Esophagus (tissue), 2 donors: ENCODE measurements around the gene SFXN4. TPM values are rescaled to one million over a fixed set of nuclear protein-coding genes. Genes with fewer than 3 reads are reported as not detected.
A peak's percentile ranks its signal among the peaks of the same experiment; 100 is the strongest.
"Not testable (repeated sequence)": the region's sequence is repeated elsewhere in the genome, so short reads cannot be mapped to it uniquely, and the experiment has no call there.

ENCODE experiments used
- H3K27ac ChIP-seq, 2 donors: one replicate each; pipeline ENCODE4 v1.5.1; 2013; ENCODE audit warnings: low read depth in 2 of 2, mild to moderate bottlenecking in 2 of 2, inconsistent platforms in 1 of 2, low read length in 1 of 2, moderate library complexity in 1 of 2
- H3K27me3 ChIP-seq, 2 donors: one replicate each; pipeline ENCODE4 v1.6.1; 2013; ENCODE audit warnings: low read length in 2 of 2, control low read depth in 1 of 2, mild to moderate bottlenecking in 1 of 2; ENCODE audit not compliant: insufficient read depth in 2 of 2, control insufficient read depth in 1 of 2
- H3K36me3 ChIP-seq, 2 donors: one replicate each; pipeline ENCODE4 v1.6.1; 2013; ENCODE audit warnings: low read length in 1 of 2; ENCODE audit not compliant: control insufficient read depth in 2 of 2, insufficient read depth in 2 of 2
- H3K4me1 ChIP-seq, 2 donors: one replicate each; pipeline ENCODE4 v1.6.1; 2013; ENCODE audit warnings: low read length in 1 of 2; ENCODE audit not compliant: control insufficient read depth in 2 of 2, insufficient read depth in 2 of 2
- H3K4me3 ChIP-seq, 2 donors: one replicate each; pipeline ENCODE4 v1.5.1; 2013; ENCODE audit warnings: low read length in 2 of 2, mild to moderate bottlenecking in 2 of 2, low read depth in 1 of 2, moderate library complexity in 1 of 2
- H3K9me3 ChIP-seq, 2 donors: one replicate each; pipeline ENCODE4 v1.6.1; 2013; ENCODE audit warnings: mild to moderate bottlenecking in 2 of 2, low read depth in 1 of 2, low read length in 1 of 2, moderate library complexity in 1 of 2; ENCODE audit not compliant: control insufficient read depth in 2 of 2, insufficient read depth in 1 of 2
- WGBS, 2 donors: extraction: QIAGEN DNeasy Blood & Tissue Kit; methylation state at CpG; one replicate each; pipeline ENCODE4 v1.1.7; 2013; 5-methylcytosine and 5-hydroxymethylcytosine counted together
- polyA plus RNA-seq, 2 donors: library from polyadenylated mRNA; stranded (reverse); fragments of 200-250 nt; gene quantifications; one replicate each; pipeline ENCODE4 v1.2.3, GENCODE V29; 2013
- donor health status: healthy with polysubstance abuse.
- donor health status: Bipolar disorder and iron deficiency.

Gene SFXN4
- polyA plus RNA-seq, 2 donors, result 20.8 to 22.7 TPM

GRCh38 chr10:119118231-119118630 is 47.3 kb downstream of the SFXN4 start:
- H3K36me3 ChIP-seq, result peaks cover 5 to 20% of the 10 kb centered on the region in 2 donors
- H3K9me3 ChIP-seq, result no peaks in the 10 kb centered on the region
- H3K4me1 ChIP-seq, result no peaks in the 10 kb centered on the region
- H3K27ac ChIP-seq, result no peak overlapping the region
- WGBS, 2 donors, result 90 to 94% methylated on average over 5 of the region's 5 CpGs
- H3K27me3 ChIP-seq, result no peaks in the 10 kb centered on the region
- no peak overlapping the region for H3K4me3 ChIP-seq

DNA sequence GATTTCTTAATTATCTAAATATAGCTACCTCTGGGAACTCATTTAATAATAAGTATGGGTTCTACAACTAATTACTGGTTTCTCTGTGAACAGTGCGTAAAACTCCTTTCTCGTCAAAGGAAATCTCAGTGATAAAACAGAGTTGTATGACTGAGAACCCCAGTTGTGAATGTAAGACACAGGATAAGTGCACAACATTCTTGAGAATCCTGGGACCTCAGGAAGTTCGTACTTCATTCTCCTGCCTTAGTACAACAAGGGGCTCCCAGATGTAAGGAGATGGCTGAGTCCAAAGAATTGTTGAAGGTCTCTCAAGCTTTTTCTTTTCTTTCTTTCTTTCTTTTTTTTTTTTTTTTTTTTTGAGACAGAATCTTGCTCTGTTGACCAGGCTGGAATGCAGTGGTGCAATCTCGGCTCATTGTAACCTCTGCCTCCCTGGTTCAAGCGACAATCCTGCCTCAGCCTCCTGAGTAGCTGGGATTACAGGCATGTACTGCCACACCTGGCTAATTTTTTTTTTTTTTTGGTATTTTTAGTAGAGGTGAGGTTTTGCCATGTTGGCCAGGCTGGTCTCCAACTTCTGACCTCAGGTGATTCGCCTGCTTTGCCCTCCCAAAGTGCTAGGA is 49.1 kb downstream of the SFXN4 start:
- no peaks in the 10 kb centered on the region for H3K4me1 ChIP-seq
- H3K4me3 ChIP-seq, result no peak overlapping the region
- no peaks in the 10 kb centered on the region for H3K27me3 ChIP-seq
- no peak overlapping the region for H3K27ac ChIP-seq
- H3K9me3 ChIP-seq, result no peaks in the 10 kb centered on the region
- 96 to 97% methylated on average over 6 of the region's 6 CpGs for WGBS, 2 donors
- H3K36me3 ChIP-seq, result peaks cover 5 to 19% of the 10 kb centered on the region in 2 donors

- WGBS, 2 donors, result 78 to 90% methylated on average over 9 of the region's 9 CpGs
- Histone ChIP-seq H3K4me1 (no peaks in the 10 kb centered on the region), H3K9me3 (no peaks in the 10 kb centered on the region), H3K27ac (no peak overlapping the region), H3K4me3 (no peak overlapping the region), H3K27me3 (no peaks in the 10 kb centered on the region), H3K36me3 (peaks cover 5 to 16% of the 10 kb centered on the region in 2 donors)
These were observed 49.6 kb downstream of the SFXN4 start for GRCh38 chr10:119115926-119116325.

GRCh38 chr10:119113751-119114732 is 51.5 kb downstream of the SFXN4 start:
- no peak overlapping the region for H3K4me3 ChIP-seq
- WGBS, 2 donors, result 84 to 89% methylated on average over 11 of the region's 11 CpGs
- H3K27ac ChIP-seq, result no peak overlapping the region
- H3K4me1 ChIP-seq, result no peaks in the 10 kb centered on the region
- peaks cover 5 to 12% of the 10 kb centered on the region in 2 donors for H3K36me3 ChIP-seq
- no peaks in the 10 kb centered on the region for H3K9me3 ChIP-seq
- H3K27me3 ChIP-seq, result no peaks in the 10 kb centered on the region

DNA sequence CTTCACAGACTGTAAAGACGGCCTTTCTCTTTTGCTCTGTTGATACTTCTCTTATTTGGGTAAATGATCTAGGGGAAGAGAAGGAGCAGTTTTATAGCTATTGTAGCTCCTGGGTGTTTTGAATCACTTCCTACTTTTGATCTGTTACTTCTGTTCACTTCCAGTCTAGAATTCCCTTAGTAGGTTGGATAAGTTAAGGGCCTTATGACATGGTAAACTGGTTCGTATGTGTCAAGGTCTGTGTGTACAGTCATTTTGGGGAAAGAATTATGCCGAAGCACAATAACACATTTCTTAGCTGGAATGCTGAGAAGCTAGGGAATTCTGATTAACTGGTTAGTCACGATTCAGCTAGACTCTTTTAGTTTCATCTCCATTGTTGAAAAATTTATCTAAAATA is 53.5 kb downstream of the SFXN4 start:
- Histone ChIP-seq H3K4me3 (no peak overlapping the region), H3K36me3 (peaks cover 5 to 9% of the 10 kb centered on the region in 2 donors), H3K4me1 (no peaks in the 10 kb centered on the region), H3K9me3 (no peaks in the 10 kb centered on the region), H3K27ac (no peak overlapping the region), H3K27me3 (no peaks in the 10 kb centered on the region)
- WGBS, 2 donors, result 89 to 90% methylated on average over 4 of the region's 4 CpGs

DNA sequence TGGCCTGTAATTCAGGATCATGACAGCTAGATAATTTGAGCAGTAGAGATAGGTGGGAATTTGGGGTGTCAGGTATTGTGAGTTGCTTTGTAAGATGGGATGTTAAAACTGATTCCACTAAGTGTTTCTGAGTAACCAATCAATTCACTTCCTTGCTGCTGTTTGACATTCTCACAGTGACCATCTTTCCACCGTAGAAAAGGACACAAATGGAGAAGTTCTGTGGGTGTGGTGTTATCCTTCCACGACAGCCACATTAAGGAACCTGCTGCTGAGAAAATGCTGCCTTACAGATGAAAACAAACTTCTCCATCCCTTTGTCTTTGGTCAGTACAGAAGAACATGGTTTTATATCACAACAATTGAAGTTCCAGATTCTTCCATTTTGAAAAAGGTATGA is 57.7 kb downstream of the SFXN4 start:
- H3K27ac ChIP-seq, H3K27me3 ChIP-seq, H3K4me3 ChIP-seq, H3K4me1 ChIP-seq, H3K36me3 ChIP-seq, H3K9me3 ChIP-seq: not testable (repeated sequence)
- 89 to 92% methylated on average over 2 of the region's 2 CpGs for WGBS, 2 donors

GRCh38 chr10:119107106-119107505 is 58.4 kb downstream of the SFXN4 start:
- H3K36me3 ChIP-seq, H3K4me1 ChIP-seq, H3K4me3 ChIP-seq, H3K27ac ChIP-seq, H3K27me3 ChIP-seq, H3K9me3 ChIP-seq: not testable (repeated sequence)
- 92 to 96% methylated on average over 6 of the region's 6 CpGs for WGBS, 2 donors

GRCh38 chr10:119105899-119106298 is 59.6 kb downstream of the SFXN4 start:
- not testable (repeated sequence) for H3K27ac ChIP-seq, H3K4me3 ChIP-seq, H3K27me3 ChIP-seq, H3K9me3 ChIP-seq, H3K4me1 ChIP-seq, H3K36me3 ChIP-seq
- WGBS, 2 donors, result 97% methylated on average over 7 of the region's 7 CpGs

DNA sequence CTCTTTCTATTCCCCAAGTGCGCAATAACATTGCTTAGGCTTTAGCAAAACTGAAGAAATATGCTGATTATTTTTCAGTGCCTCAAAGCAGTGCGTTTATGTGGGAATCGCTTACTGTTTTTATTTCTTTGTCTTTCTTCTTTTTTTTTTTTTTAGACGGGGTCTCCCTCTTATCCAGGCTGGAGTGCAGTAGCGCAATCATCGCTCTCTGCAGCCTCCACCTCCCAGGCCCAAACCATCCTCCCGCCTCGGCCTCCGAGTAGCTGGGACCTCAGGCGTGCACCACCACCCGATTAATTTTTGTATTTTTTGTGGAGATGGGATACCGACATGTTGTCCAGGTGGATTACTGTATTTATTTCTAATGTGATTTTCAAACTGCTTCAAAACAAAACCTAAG is 60.4 kb downstream of the SFXN4 start:
- Histone ChIP-seq H3K4me1 (peaks cover 0 to 7% of the 10 kb centered on the region in 2 donors), H3K36me3 (no peaks in the 10 kb centered on the region), H3K9me3 (no peaks in the 10 kb centered on the region), H3K27me3 (no peaks in the 10 kb centered on the region), H3K27ac (no peak overlapping the region), H3K4me3 (peak overlapping the region; percentile 74 to 82)
- WGBS, 2 donors, result 90 to 91% methylated on average over 12 of the region's 12 CpGs
